Suprapubic skin (tissue), 3 donors: Measurements from ENCODE around the gene ACVR1B.

Experiments
- CTCF ChIP-seq, 2 donors: fragments of 200-600 bp in 1 of 2; fragments of 450-650 bp in 1 of 2; sonication (generic) in 1 of 2; IDR thresholded peaks; one replicate each; pipeline ENCODE4 v1.5.1; 2016 to 2019; ENCODE audit warnings: antibody characterized with exemption in 2 of 2, mild to moderate bottlenecking in 1 of 2, moderate library complexity in 1 of 2
- EP300 ChIP-seq: sonication (generic); formaldehyde crosslinking; IDR thresholded peaks from one replicate; pipeline ENCODE4 v1.6.1; 2017; ENCODE audit warnings: antibody characterized with exemption
- POLR2A ChIP-seq, 2 donors: fragments of 450-650 bp; IDR thresholded peaks; one replicate each; pipeline ENCODE4 v1.6.1; 2017; ENCODE audit warnings: antibody characterized with exemption in 2 of 2, mild to moderate bottlenecking in 2 of 2, moderate library complexity in 2 of 2

- no peak for TF ChIP-seq CTCF (IDR thresholded peaks at IDR 0.05)
- TF ChIP-seq EP300, result no peak
- no peak for TF ChIP-seq POLR2A (IDR thresholded peaks at IDR 0.05)
Measured at GRCh38 chr12:51949342-51950030, 2.0 kb upstream of the ACVR1B start.
